GM12878 (cell line): ENCODE measurements around the gene MST1R. TPM values are rescaled to one million over a fixed set of nuclear protein-coding genes. Genes with fewer than 3 reads are reported as not detected.

Source experiments
- ATAC-seq: fragments of 200-7000 bp; cut with Tn5 transposase; 3 replicates; pipeline ENCODE4 v1.9.1; 2020; ENCODE audit warnings: mild to moderate bottlenecking, moderate library complexity
- BruUV-seq: library from RNA; stranded (reverse); fragments of 400-500 nt; replicated peaks from 2 replicates; lab custom pipeline; 2021; lab: Mats Ljungman, UMichigan
- CTCF ChIA-PET: fragments of 300-600 bp; sonication (Branson Sonifier 250); formaldehyde crosslinking; extraction: SDS; loops from one replicate; lab custom pipeline; 2021; ENCODE audit warnings: inconsistent platforms; lab: Yijun Ruan, JAX
- POLR2A ChIA-PET: fragments of 350-600 bp; formaldehyde crosslinking; extraction: SDS; loops from one replicate; lab custom pipeline; 2021; ENCODE audit warnings: inconsistent platforms; lab: Charles Lee
- RAD21 ChIA-PET: fragments of 300-600 bp; sonication (Branson Sonifier 250); formaldehyde crosslinking; loops from one replicate; lab custom pipeline; 2023; ENCODE audit warnings: antibody characterized with exemption; ENCODE audit not compliant: unreplicated experiment; lab: Charles Lee
- SMC1A ChIA-PET: fragments of 300-600 bp; sonication (Branson Sonifier 250); formaldehyde crosslinking; loops from one replicate; lab custom pipeline; 2023; ENCODE audit not compliant: unreplicated experiment, uncharacterized antibody; lab: Charles Lee
- DNase-seq: peaks from one replicate; pipeline ENCODE4 v3.0.0-alpha.2; 2011; ENCODE audit warnings: low read depth, low spot score
- FAIRE-seq: peaks from 3 replicates; lab custom pipeline; 2011; peaks lifted over from hg19 to GRCh38; lab: Jason Lieb, UNC
- H2AFZ ChIP-seq: 2 replicates; pipeline ENCODE4 v1.6.0; 2011; ENCODE audit warnings: low read depth, low read length, control low read depth; ENCODE audit not compliant: control insufficient read depth
- H3K27ac ChIP-seq: 2 replicates; pipeline ENCODE4 v1.5.1; 2011; ENCODE audit warnings: control low read depth; ENCODE audit not compliant: control insufficient read depth, insufficient read depth
- H3K27me3 ChIP-seq, 2 experiments: replicated peaks in 1 of 2; 2 replicates each; pipeline versions ENCODE4 v1.6.0 to v1.6.1; 2011; ENCODE audit warnings: low read length in 1 of 2; ENCODE audit not compliant: control insufficient read depth in 2 of 2, insufficient read depth in 2 of 2
- H3K36me3 ChIP-seq, 2 experiments: 2 replicates each; pipeline ENCODE4 v1.5.1; 2011; ENCODE audit warnings: low read length in 1 of 2; ENCODE audit not compliant: control insufficient read depth in 2 of 2, insufficient read depth in 2 of 2
- H3K4me1 ChIP-seq: 2 replicates; pipeline ENCODE4 v1.6.1; 2011; ENCODE audit warnings: mild to moderate bottlenecking, low read length, moderate library complexity, mixed read lengths; ENCODE audit not compliant: control insufficient read depth, insufficient read depth
- H3K4me2 ChIP-seq: 2 replicates; pipeline ENCODE4 v1.6.0; 2011; ENCODE audit warnings: control low read depth; ENCODE audit not compliant: control insufficient read depth, insufficient read depth
- H3K4me3 ChIP-seq: fragments of 200-600 bp; sonication (generic); 2 replicates; pipeline ENCODE4 v1.5.1; 2016
- H3K79me2 ChIP-seq: 2 replicates; pipeline ENCODE4 v1.6.0; 2011; ENCODE audit warnings: low read length; ENCODE audit not compliant: control insufficient read depth, insufficient read depth
- H3K9ac ChIP-seq: 2 replicates; pipeline ENCODE4 v1.8.0; 2011; ENCODE audit warnings: low read length, control low read depth, mixed read lengths; ENCODE audit not compliant: control insufficient read depth, insufficient read depth
- H3K9me3 ChIP-seq: replicated peaks from 3 replicates; pipeline ENCODE4 v1.5.1; 2011; ENCODE audit warnings: mild to moderate bottlenecking, low read length; ENCODE audit not compliant: control insufficient read depth, insufficient read depth
- H4K20me1 ChIP-seq: 2 replicates; pipeline ENCODE4 v1.6.0; 2011; ENCODE audit not compliant: control insufficient read depth, insufficient read depth
- ATF3 ChIP-seq: IDR thresholded peaks from 2 replicates; pipeline ENCODE4 v1.6.1; 2011; ENCODE audit warnings: low read depth, mild to moderate bottlenecking, low read length, moderate library complexity, borderline replicate concordance; ENCODE audit errors: extremely low read depth
- CHD1 ChIP-seq: IDR thresholded peaks from 2 replicates; pipeline ENCODE4 v1.6.1; 2012; ENCODE audit warnings: low read depth, low read length, improper control_type of control experiment
- HSF1 ChIP-seq: fragments of 150-350 bp; IDR thresholded peaks from 2 replicates; pipeline ENCODE4 v1.6.1; 2014; ENCODE audit warnings: mild to moderate bottlenecking, low read depth, low read length
- IKZF2 ChIP-seq, 2 experiments: fragments of 450-650 bp; IDR thresholded peaks; 2 replicates each; pipeline ENCODE4 v1.6.1; 2017; ENCODE audit warnings: mild to moderate bottlenecking in 2 of 2, moderate library complexity in 2 of 2
- IRF3 ChIP-seq: fragments of 450-650 bp; IDR thresholded peaks from 2 replicates; pipeline ENCODE4 v1.6.1; 2014; ENCODE audit warnings: mild to moderate bottlenecking
- MTA2 ChIP-seq: fragments of 450-650 bp; IDR thresholded peaks from 2 replicates; pipeline ENCODE4 v1.6.1; 2016; ENCODE audit warnings: low read depth, mild to moderate bottlenecking, moderate library complexity
- NFXL1 ChIP-seq: fragments of 450-650 bp; IDR thresholded peaks from 2 replicates; pipeline ENCODE4 v1.6.1; 2017; ENCODE audit warnings: antibody characterized with exemption, mild to moderate bottlenecking, borderline replicate concordance
- NFYA ChIP-seq: IDR thresholded peaks from 2 replicates; pipeline ENCODE4 v1.6.1; 2011; ENCODE audit warnings: low read depth, mild to moderate bottlenecking, low read length, improper control_type of control experiment, borderline replicate concordance
- SUZ12 ChIP-seq: fragments of 200-600 bp; sonication (generic); IDR thresholded peaks from one replicate; pipeline ENCODE4 v1.6.1; 2018; ENCODE audit warnings: antibody characterized with exemption, mild to moderate bottlenecking; ENCODE audit not compliant: unreplicated experiment
- TBL1XR1 ChIP-seq: IDR thresholded peaks from 2 replicates; pipeline ENCODE4 v1.6.1; 2012; ENCODE audit warnings: low read depth, low read length, improper control_type of control experiment
- ZBED1 ChIP-seq: IDR thresholded peaks from 2 replicates; pipeline ENCODE4 v1.6.1; 2016; ENCODE audit warnings: borderline replicate concordance
- ZBTB11 ChIP-seq: fragments of 450-650 bp; formaldehyde crosslinking; IDR thresholded peaks from 2 replicates; pipeline ENCODE4 v1.5.0; 2022; ENCODE audit warnings: mild to moderate bottlenecking, missing genetic modification characterization
- WGBS: methylation state at CpG from one replicate; pipeline ENCODE4 v1.1.6; 2016; ENCODE audit warnings: low lambda C conversion rate; ENCODE audit not compliant: insufficient replicate concordance, insufficient coverage; ENCODE audit errors: missing lambda C conversion rate; 5-methylcytosine and 5-hydroxymethylcytosine counted together
- in situ Hi-C: fragments of 300-500 bp; cut with MboI; formaldehyde crosslinking; loops from 9 replicates; pipeline ENCODE4 v1.14.3; 2018; ENCODE audit warnings: mixed read lengths
- intact Hi-C: fragments of 100-400 bp; cut with micrococcal nuclease; formaldehyde crosslinking; loops from one replicate; pipeline ENCODE4 v1.14.2; 2022; ENCODE audit not compliant: unreplicated experiment
- polyA plus RNA-seq, 11 experiments: library from polyadenylated mRNA; depleted of rRNA in 4 of 11; unstranded in 6 of 11; stranded (reverse) in 5 of 11; fragments of >200 nt; fragmentation: Nextera tagmentation in 4 of 11; fragmentation: Illumina TruSeq in 1 of 11; extraction: Ambion mirVana in 4 of 11; extraction: Trizol in 1 of 11; gene quantifications; 1 replicate in 1 of 11; 2 replicates in 10 of 11; pipeline versions ENCODE4 v1.2.1 to v1.2.3, GENCODE V29; 2011 to 2016; ENCODE audit warnings: inconsistent platforms in 2 of 11, missing spikeins in 2 of 11, low read depth in 1 of 11
- total RNA-seq, 4 experiments: library from RNA; depleted of rRNA in 3 of 4; stranded (reverse); fragments of >200 nt in 3 of 4; fragmentation: Illumina TruSeq in 1 of 4; extraction: Trizol in 1 of 4; gene quantifications; 2 replicates each; pipeline versions ENCODE4 v1.2.1 to v1.2.3, GENCODE V29; 2013 to 2021

MST1R gene
- total and polyA plus RNA-seq, 10 of the 15 experiments (the other 5 are each of a cell fraction or from before 2014, with no cell fraction given), result 0.40 to 5.6 (median 1.2) TPM

- ATAC-seq (no peak), FAIRE-seq (no peak), DNase-seq (no peak)
- no peak overlapping the region for H3K4me2 ChIP-seq
- in situ Hi-C loops (no loop called here), intact Hi-C loops (no loop called here)
- H3K9me3 ChIP-seq, result no peaks in the 10 kb centered on the region
- no peaks in the 10 kb centered on the region for H3K4me1 ChIP-seq
- BruUV-seq, result no TSS peak
- POLR2A ChIA-PET, result interaction anchor here (0.5 kb wide), 1 partner anchor 53 kb away, joined by 5 read pairs; no protein-coding TSS in a partner anchor
- H3K36me3 ChIP-seq, result no peaks in the 10 kb centered on the region
- H3K27me3 ChIP-seq, result peaks cover 0 to 2% of the 10 kb centered on the region in 2 experiments; a peak in 2 of 4 replicates
- WGBS, result 6% methylated on average over 2 of the region's 2 CpGs
- H3K4me3 ChIP-seq, result no peak overlapping the region
- RAD21 ChIA-PET, result interaction anchor here (1.1 kb wide), 1 partner anchor 75 kb away, joined by 4 read pairs; no protein-coding TSS in a partner anchor
- TF ChIP-seq MTA2, result no peak
- TF ChIP-seq IRF3, result no peak
- no peak for TF ChIP-seq NFYA
- TF ChIP-seq CHD1, result no peak
- no peak for TF ChIP-seq NFXL1
- TF ChIP-seq ATF3, result no peak
- no peak for TF ChIP-seq HSF1
- no peak for TF ChIP-seq IKZF2 (IDR thresholded peaks at IDR 0.05)
- no peak for TF ChIP-seq TBL1XR1
- TF ChIP-seq ZBTB11 (CRISPR knock-in tag), result no peak
- no peak for TF ChIP-seq ZBED1
- TF ChIP-seq SUZ12, result no peak
- SMC1A ChIA-PET, result no interaction called here
- no peak overlapping the region for H2AFZ ChIP-seq
- H3K27ac ChIP-seq, result no peak overlapping the region
- no peaks in the 10 kb centered on the region for H4K20me1 ChIP-seq
- CTCF ChIA-PET, result interaction anchor here (1.0 kb wide), 2 partner anchors 27 to 66 kb away, joined by 3 to 5 read pairs; partner anchors contain the start of gene UBA7
- no peaks in the 10 kb centered on the region for H3K79me2 ChIP-seq
- H3K9ac ChIP-seq, result no peak overlapping the region
Observed at GRCh38 chr3:49879721-49880120, 24.0 kb downstream of the MST1R start.
